ENCODE measurements around the gene RBM33. TPM values are rescaled to one million over a fixed set of nuclear protein-coding genes. Genes with fewer than 3 reads are reported as not detected.
A peak's percentile ranks its signal among the peaks of the same experiment; 100 is the strongest.

The RBM33 gene
- total RNA-seq, 2 donors from 2014 or later = 34.2 to 41.5 TPM

DNA sequence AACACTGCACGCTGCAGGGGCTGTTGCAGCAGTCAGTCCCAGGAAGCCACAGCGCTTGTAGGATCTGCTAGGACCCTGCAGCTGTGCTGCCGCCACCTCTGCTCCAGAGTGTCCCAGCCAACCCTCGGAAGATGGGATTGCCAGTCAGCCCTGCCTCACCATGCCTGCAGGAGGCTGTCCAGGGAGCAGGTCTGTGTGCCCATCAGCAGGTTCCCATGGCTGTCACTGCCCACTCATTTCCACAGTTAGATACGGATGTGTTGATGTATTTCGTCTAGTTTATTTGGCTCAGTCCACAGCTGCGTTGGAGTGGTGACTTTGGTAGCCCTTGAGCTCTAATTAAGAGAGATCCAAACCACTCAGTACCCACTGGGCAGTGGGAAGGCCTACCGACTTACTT lies 132.1 kb downstream of the RBM33 start:
- ATAC-seq = no peak
- DNase-seq = no peak
- intact Hi-C loops (cut with DNase I) = no loop called here

DNA sequence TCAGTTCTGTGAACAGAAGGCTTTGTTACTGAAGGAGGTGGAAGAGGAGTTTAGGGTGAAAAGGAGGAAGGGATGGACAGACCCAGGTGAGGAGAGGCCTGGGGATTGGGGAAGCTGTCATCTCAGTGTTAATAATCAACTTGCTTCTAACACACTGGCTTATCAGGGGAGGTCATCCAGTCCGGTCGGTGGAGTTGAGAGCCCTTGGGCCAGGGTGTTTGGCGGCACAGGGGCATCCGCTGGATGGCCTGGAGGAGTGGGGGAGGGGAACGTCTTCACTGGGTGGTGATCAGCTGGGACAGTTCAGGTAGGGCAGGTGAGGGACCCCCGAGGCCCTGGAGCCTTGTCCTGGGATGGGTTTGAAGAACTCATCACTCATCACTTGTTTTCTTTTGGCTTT lies 133.9 kb downstream of the RBM33 start:
- ATAC-seq (no peak), DNase-seq (no peak)
- intact Hi-C loops (cut with DNase I) = no loop called here

GRCh38 chr7:155780884-155781283 lies 136.4 kb downstream of the RBM33 start:
- ATAC-seq = no peak
- intact Hi-C loops (cut with DNase I) = no loop called here

DNA sequence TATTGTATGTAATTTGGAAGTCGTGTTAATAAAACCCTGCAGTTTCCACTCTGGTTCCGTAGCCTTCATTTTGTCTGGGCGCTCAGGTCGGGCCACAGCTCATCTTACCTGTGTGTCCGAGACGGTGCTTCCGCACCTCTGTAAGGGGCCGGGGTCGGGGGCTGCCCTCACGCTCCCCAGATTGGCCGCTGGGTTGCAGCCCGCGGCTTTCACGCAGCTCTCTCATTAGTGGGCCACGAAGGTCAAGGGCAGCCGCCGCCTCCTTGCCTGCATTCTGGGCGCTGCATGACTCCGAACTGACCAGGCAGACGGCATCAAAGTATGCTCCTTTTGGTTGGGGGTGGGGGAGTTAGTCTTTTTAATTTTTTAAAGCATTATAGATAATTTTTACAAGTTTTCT lies 137.0 kb downstream of the RBM33 start:
- DNase-seq (no peak), ATAC-seq (no peak)
- intact Hi-C loops (cut with DNase I) = no loop called here

More at GRCh38 chr7:155780884-155781283, 136.4 kb downstream of the RBM33 start:
- DNase-seq = no peak

GRCh38 chr7:155782466-155782865 lies 138.0 kb downstream of the RBM33 start:
- intact Hi-C loops (cut with DNase I) = no loop called here
- DNase-seq (no peak), ATAC-seq (no peak)

DNA sequence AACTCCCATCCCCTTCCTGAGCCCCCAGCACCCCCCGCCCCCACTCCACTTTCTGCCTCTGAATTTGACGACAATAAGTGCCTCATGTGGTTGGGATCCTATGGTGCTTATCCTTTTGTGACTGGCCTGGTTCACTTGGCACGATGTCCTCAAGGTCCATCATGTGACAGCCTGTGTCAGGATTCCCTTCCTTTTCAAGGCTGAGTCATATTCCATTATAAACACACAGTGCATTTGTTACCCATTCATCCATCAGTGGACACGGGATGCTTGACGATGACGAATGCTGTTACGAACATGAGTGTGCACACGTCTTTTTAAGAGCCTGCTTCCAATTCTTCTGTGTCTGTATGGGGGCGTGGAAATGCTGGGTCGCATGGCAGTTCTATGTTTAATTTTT lies 141.1 kb downstream of the RBM33 start:
- ATAC-seq (no peak), DNase-seq (no peak)
- intact Hi-C loops (cut with DNase I) = no loop called here

GRCh38 chr7:155786491-155786890 lies 142.0 kb downstream of the RBM33 start:
- ATAC-seq = no peak
- intact Hi-C loops (cut with DNase I) = no loop called here
- no peak for DNase-seq

GRCh38 chr7:155787171-155787851 lies 142.8 kb downstream of the RBM33 start:
- ATAC-seq (peak; percentile 60 to 67), DNase-seq (no peak)
- intact Hi-C loops (cut with DNase I) = no loop called here

- intact Hi-C loops (cut with DNase I) = no loop called here
- ATAC-seq (no peak), DNase-seq (no peak)
Observed at GRCh38 chr7:155788616-155789000, 144.1 kb downstream of the RBM33 start.

- intact Hi-C loops (cut with DNase I) = no loop called here
- no peak for DNase-seq
- ATAC-seq = no peak
Observed at GRCh38 chr7:155789001-155789725, 144.7 kb downstream of the RBM33 start.

- intact Hi-C loops (cut with DNase I) = loop anchor here in 1 of 2 donors (10.0 kb wide), 2 partner anchors 974 to 1024 kb away; no protein-coding TSS in a partner anchor
- no peak for DNase-seq
- no peak for ATAC-seq
Observed at GRCh38 chr7:155790666-155791065, 146.2 kb downstream of the RBM33 start.

- ATAC-seq = no peak
- DNase-seq = peak; percentile 10
- intact Hi-C loops (cut with DNase I) = loop anchor here in 1 of 2 donors (10.0 kb wide), 2 partner anchors 974 to 1024 kb away; no protein-coding TSS in a partner anchor
Observed at GRCh38 chr7:155791214-155791737, 146.8 kb downstream of the RBM33 start.

GRCh38 chr7:155791836-155792235 lies 147.4 kb downstream of the RBM33 start:
- DNase-seq (peak; percentile 1), ATAC-seq (no peak)
- intact Hi-C loops (cut with DNase I) = loop anchor here in 1 of 2 donors (10.0 kb wide), 2 partner anchors 973 to 1023 kb away; no protein-coding TSS in a partner anchor

GRCh38 chr7:155792315-155792960 lies 148.0 kb downstream of the RBM33 start:
- intact Hi-C loops (cut with DNase I) = loop anchor here in 1 of 2 donors (10.0 kb wide), 2 partner anchors 972 to 1022 kb away; no protein-coding TSS in a partner anchor
- DNase-seq (peak; percentile 4), ATAC-seq (no peak)

GRCh38 chr7:155792999-155793560 lies 148.6 kb downstream of the RBM33 start:
- ATAC-seq (no peak), DNase-seq (no peak)
- intact Hi-C loops (cut with DNase I) = loop anchor here in 1 of 2 donors (10.0 kb wide), 2 partner anchors 972 to 1022 kb away; no protein-coding TSS in a partner anchor

- intact Hi-C loops (cut with DNase I) = loop anchor here in 1 of 2 donors (10.0 kb wide), 2 partner anchors 971 to 1021 kb away; no protein-coding TSS in a partner anchor
- no peak for ATAC-seq
- peak; percentile 9 for DNase-seq
Observed at GRCh38 chr7:155793720-155794119, 149.3 kb downstream of the RBM33 start.

DNA sequence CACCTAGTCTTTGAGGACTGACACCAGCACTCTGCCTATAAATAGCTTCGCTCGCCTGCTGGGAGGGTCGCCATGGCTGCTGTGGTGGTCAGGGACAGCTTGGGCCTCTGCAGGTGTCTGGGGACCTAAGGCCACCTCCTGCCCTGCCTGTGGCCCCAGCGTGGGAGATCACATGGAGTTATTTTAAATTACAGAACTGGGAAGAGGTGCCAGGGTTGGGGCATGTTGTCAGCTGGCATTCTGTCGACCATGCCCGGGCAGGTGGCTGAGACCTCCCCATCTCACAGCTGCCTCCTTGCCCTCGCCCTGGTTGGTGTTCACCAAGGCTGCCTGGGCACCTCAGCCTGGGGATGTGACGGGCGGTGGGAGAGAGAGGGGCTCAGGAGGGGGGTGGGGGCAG lies 149.7 kb downstream of the RBM33 start:
- intact Hi-C loops (cut with DNase I) = loop anchor here in 1 of 2 donors (10.0 kb wide), 2 partner anchors 971 to 1021 kb away; no protein-coding TSS in a partner anchor
- DNase-seq (no peak), ATAC-seq (no peak)

DNA sequence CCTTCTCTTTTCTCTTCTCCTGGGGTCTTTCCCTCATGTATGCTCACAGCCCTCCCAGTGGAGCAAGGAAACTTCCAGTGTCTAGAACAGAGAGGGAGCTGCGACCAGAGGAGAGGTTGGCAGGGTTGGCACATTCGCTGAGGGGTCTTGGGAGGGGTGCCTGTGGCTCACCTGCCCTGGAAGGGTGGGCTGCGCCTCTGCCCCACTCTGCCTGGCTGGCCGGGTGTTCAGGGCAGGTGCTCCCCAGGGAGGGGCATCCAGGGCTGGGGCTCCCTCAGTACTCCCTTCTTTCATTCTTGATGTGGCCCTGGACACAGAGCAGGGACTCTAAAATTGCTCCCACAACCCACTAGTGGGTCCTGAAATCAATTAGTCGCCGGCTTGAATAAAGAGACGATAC lies 150.9 kb downstream of the RBM33 start:
- DNase-seq = peak; percentile 12
- intact Hi-C loops (cut with DNase I) = loop anchor here in 1 of 2 donors (10.0 kb wide), 2 partner anchors 969 to 1019 kb away; no protein-coding TSS in a partner anchor

DNA sequence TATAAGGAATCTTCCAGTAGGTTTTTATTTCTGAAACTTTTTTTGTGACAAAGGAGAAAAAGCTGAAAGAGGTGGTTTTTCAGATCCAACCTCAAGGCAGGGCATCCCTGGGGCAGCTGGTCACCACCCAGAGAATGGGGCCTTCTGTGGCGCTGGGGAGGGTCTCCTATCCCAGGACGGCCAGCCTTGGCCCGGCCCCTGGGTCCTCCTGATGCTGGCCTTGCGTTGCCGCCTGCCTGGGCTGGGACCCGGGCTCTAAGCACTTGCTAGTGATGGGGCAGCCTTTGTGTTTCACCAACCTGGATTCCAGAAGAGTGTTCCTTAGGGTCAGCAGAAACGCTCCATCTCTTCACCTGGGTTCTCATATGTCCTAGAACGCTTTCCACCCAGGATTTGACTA lies 151.5 kb downstream of the RBM33 start:
- DNase-seq (peak; percentile 18), ATAC-seq (no peak)
- intact Hi-C loops (cut with DNase I) = loop anchor here in 1 of 2 donors (10.0 kb wide), 2 partner anchors 969 to 1019 kb away; no protein-coding TSS in a partner anchor

More for the DNA sequence above, 150.9 kb downstream of the RBM33 start:
- no peak for ATAC-seq

All from left cardiac atrium (tissue), 4 donors.